ENCODE results near the gene KCNIP3.
"Not testable (repeated sequence)": the region's sequence is repeated elsewhere in the genome, so short reads cannot be mapped to it uniquely, and the experiment has no call there.

Gene KCNIP3

DNA sequence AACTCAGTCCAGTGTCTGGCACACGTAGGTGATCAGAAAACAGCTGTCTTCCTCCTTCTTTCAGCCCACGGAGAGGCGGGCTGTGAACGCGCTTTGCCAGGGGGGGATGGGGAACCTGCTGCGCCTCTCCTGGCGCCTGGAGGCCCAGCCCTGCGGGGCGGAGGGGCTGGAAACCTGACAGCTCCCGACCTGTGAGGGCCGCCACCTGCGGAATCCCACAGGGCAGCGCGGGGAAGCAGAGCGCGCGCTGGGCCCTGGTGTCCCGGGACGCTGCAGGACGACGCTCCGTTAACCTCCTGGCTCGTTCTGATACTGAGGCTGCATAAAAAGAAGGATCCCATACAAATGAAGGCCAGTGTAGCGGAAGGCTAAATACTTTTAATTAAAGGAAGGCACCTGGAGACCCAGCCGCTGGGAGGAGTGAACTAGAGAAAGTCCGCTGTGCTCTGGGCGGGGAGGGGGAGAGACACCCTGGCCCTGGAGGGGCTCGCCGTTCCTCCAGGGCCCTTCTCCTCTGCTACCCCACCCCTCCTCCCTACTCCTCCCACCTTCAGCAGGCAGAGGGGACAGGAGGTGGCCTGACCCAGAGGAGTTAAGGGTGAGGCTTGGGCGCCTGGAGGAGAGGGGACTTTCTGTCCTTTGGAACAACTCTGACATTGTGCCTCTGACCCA lies 130.2 kb downstream of the KCNIP3 start:
- not testable (repeated sequence) for DNase-seq

GRCh38 chr2:95429748-95430467 lies 132.8 kb downstream of the KCNIP3 start:
- DNase-seq: not testable (repeated sequence)

DNA sequence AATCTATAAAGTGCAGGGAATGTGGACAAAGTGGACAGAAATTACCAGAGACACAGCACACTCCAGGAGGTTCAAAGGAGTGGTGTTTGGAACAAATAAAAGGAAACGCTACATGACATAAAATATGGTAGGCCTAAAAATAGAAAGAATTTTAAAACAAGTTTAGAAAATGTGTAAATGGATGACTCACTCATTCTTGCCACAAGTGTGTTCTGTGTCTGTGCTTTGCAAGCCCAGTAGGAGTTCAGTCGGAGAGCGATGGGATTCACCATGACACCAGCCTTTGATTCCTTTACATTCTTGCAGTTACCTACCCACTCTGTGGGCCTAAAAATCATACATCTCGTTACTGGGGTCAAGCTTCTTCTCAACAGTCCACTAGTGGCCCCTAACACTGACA lies 136.2 kb downstream of the KCNIP3 start:
- DNase-seq: not testable (repeated sequence)

DNA sequence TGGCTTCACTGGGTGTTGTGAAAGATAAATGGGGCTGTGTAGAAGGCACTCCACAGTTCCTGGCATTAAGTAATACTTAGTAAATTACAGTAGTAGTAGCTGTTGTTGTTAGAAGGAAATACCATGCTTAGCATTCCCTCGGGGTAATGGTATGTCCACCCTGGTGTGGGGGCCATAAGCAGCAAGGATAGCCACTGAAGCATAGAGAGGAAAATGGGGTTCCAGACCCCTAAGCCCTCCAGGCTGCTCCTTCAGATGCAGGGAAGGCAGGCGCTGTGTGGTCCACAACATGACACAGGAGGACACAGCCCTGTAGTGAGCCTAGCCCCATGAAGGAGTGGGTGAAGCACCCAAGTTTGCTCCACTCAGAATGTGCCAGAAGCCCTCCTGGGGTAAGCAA lies 136.8 kb downstream of the KCNIP3 start:
- not testable (repeated sequence) for DNase-seq

DNA sequence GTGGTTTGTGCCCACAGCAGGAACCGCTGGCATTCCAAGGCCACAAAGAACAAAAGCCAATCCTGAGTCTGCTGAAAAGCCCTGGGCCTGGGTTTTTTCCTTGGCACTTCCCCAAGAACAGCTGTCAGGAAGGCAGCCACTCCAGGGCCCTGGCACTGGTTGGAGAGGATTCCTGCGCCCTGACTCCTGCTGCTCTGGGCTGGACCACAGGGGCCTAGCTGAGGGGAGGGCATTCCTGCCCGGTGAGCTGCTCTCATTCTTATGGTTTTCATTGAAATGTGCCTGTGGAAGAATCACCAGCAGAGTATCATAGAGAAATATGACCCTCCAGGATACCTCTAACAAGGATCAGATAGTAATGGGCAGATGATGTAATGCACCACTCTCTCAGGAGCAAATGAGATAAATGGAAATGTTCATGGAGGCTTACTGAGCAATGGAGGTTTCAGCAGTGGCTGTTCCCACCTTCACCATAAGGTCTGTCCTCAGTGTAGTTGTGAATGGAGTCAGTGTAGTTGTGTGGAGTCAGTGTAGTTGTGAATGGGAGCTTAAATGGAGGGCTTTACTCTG lies 137.4 kb downstream of the KCNIP3 start:
- DNase-seq: not testable (repeated sequence)

GRCh38 chr2:95435162-95435871 lies 138.2 kb downstream of the KCNIP3 start:
- DNase-seq: not testable (repeated sequence)
